ENCODE data around the gene FAM135A.

- TF ChIP-seq CTCF (IDR thresholded peaks at IDR 0.05) (no peak), POLR2AphosphoS5 (IDR thresholded peaks at IDR 0.05) (no peak)
Observed at GRCh38 chr6:70574643-70575042, 161.3 kb downstream of the FAM135A start.

All from suprapubic skin (tissue), 3 donors.